Sigmoid colon (tissue), 7 donors: Measurements from ENCODE around the gene ALDH3B2. TPM values are rescaled to one million over a fixed set of nuclear protein-coding genes. Genes with fewer than 3 reads are reported as not detected.

Source experiments
- DNase-seq: peaks from one replicate; pipeline ENCODE4 v3.0.0-alpha.2; 2019
- H3K27ac ChIP-seq, 4 donors: fragments of 200-600 bp; sonication (generic); one replicate each; pipeline ENCODE4 v1.5.1; 2016 to 2019; ENCODE audit warnings: mild to moderate bottlenecking in 1 of 4
- H3K27me3 ChIP-seq, 3 donors: fragments of 200-600 bp; sonication (generic); one replicate each; pipeline ENCODE4 v1.5.1; 2019; ENCODE audit warnings: mild to moderate bottlenecking in 1 of 3
- H3K36me3 ChIP-seq, 4 donors: fragments of 200-600 bp; sonication (generic); one replicate each; pipeline ENCODE4 v1.5.1; 2016 to 2019
- H3K4me1 ChIP-seq, 4 donors: fragments of 200-600 bp; sonication (generic); one replicate each; pipeline ENCODE4 v1.5.1; 2017 to 2019
- H3K4me3 ChIP-seq, 4 donors: fragments of 200-600 bp; sonication (generic); one replicate each; pipeline ENCODE4 v1.5.1; 2017 to 2019; ENCODE audit warnings: mild to moderate bottlenecking in 2 of 4, moderate library complexity in 1 of 4
- H3K9me3 ChIP-seq, 4 donors: fragments of 200-600 bp in 3 of 4; sonication (generic) in 3 of 4; one replicate each; pipeline versions ENCODE4 v1.5.1 to v1.6.1; 2013 to 2019
- EP300 ChIP-seq, 4 donors: sonication (generic); formaldehyde crosslinking; IDR thresholded peaks; one replicate each; pipeline ENCODE4 v1.6.1; 2017; ENCODE audit warnings: antibody characterized with exemption in 4 of 4
- POLR2A ChIP-seq, 2 donors: fragments of 450-650 bp; IDR thresholded peaks; one replicate each; pipeline ENCODE4 v1.6.1; 2016; ENCODE audit warnings: antibody characterized with exemption in 2 of 2, mild to moderate bottlenecking in 2 of 2, moderate library complexity in 2 of 2
- POLR2AphosphoS5 ChIP-seq, 4 donors: sonication (generic); formaldehyde crosslinking; IDR thresholded peaks; one replicate each; pipeline ENCODE4 v1.6.1; 2017; ENCODE audit warnings: antibody characterized with exemption in 4 of 4
- WGBS, 2 donors: extraction: QIAGEN DNeasy Blood & Tissue Kit; methylation state at CpG; one replicate each; pipeline ENCODE4 v1.1.7; 2013; 5-methylcytosine and 5-hydroxymethylcytosine counted together
- intact Hi-C: fragments of 100-400 bp; cut with DNase I; formaldehyde crosslinking; loops from one replicate; pipeline ENCODE4 v1.15.1; 2023
- polyA plus RNA-seq, 3 donors: library from polyadenylated mRNA; stranded (reverse); fragments of 200-250 nt; gene quantifications; one replicate each; pipeline ENCODE4 v1.2.3, GENCODE V29; 2013
- total RNA-seq, 4 donors: library from RNA; depleted of rRNA; stranded (reverse); fragments of >200 nt; gene quantifications; one replicate each; pipeline ENCODE4 v1.1.0, GENCODE V29; 2016
- TF ChIP-seq, protein P1 (sequence below), 4 experiments: fragments of 450-650 bp in 3 of 4; fragments of 200-600 bp in 1 of 4; IDR thresholded peaks; one replicate each; pipeline ENCODE4 v1.5.1; 2016 to 2019; ENCODE audit warnings: antibody characterized with exemption in 4 of 4, mild to moderate bottlenecking in 3 of 4, moderate library complexity in 2 of 4
- donor health status: healthy with polysubstance abuse.
- donor health status: Bipolar disorder and iron deficiency.
- donor health status: healthy.

Gene ALDH3B2
- total and polyA plus RNA-seq, 7 donors, result 0.38 TPM; not detected in 6

DNA sequence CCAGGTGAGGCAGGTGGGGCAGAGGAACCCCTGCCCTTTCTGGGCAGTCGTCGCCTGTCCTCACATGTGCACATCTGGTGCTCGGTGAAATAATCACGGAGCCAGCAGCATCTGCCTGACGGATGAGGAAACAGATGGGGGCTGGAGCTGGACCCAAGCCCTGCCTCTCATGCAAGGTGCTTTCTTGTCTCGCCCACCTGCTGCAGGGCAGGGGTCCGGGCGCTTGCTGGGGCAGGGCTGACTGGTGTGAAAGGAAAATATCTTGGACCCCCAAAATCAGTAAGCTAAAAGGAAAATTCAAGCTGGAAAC is 3.3 kb downstream of the ALDH3B2 start:
- TF ChIP-seq POLR2A (IDR thresholded peaks at IDR 0.05) (no peak), EP300 (IDR thresholded peaks at IDR 0.05) (no peak), POLR2AphosphoS5 (IDR thresholded peaks at IDR 0.05) (no peak)
- TF ChIP-seq, protein P1, sequence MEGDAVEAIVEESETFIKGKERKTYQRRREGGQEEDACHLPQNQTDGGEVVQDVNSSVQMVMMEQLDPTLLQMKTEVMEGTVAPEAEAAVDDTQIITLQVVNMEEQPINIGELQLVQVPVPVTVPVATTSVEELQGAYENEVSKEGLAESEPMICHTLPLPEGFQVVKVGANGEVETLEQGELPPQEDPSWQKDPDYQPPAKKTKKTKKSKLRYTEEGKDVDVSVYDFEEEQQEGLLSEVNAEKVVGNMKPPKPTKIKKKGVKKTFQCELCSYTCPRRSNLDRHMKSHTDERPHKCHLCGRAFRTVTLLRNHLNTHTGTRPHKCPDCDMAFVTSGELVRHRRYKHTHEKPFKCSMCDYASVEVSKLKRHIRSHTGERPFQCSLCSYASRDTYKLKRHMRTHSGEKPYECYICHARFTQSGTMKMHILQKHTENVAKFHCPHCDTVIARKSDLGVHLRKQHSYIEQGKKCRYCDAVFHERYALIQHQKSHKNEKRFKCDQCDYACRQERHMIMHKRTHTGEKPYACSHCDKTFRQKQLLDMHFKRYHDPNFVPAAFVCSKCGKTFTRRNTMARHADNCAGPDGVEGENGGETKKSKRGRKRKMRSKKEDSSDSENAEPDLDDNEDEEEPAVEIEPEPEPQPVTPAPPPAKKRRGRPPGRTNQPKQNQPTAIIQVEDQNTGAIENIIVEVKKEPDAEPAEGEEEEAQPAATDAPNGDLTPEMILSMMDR (IDR thresholded peaks at IDR 0.05), result no peak
- Histone ChIP-seq H3K27ac (no peak overlapping the region), H3K9me3 (no peaks in the 10 kb centered on the region), H3K4me3 (no peak overlapping the region), H3K4me1 (no peaks in the 10 kb centered on the region), H3K36me3 (no peaks in the 10 kb centered on the region), H3K27me3 (peaks cover 0 to 8% (median 0%) of the 10 kb centered on the region in 3 donors)
- intact Hi-C loops, result no loop called here
- DNase-seq, result no peak
- 53 to 79% methylated on average over 8 of the region's 8 CpGs for WGBS, 2 donors

- Histone ChIP-seq H3K27ac (no peak overlapping the region), H3K4me3 (no peak overlapping the region), H3K4me1 (no peaks in the 10 kb centered on the region), H3K27me3 (peaks cover 0 to 8% (median 0%) of the 10 kb centered on the region in 3 donors), H3K9me3 (no peaks in the 10 kb centered on the region), H3K36me3 (no peaks in the 10 kb centered on the region)
- DNase-seq, result no peak
- TF ChIP-seq, protein P1 (IDR thresholded peaks at IDR 0.05), result no peak
- intact Hi-C loops, result no loop called here
- WGBS, 2 donors, result 79 to 84% methylated on average over 23 of the region's 23 CpGs
Observed at GRCh38 chr11:67670316-67671210, 3.9 kb downstream of the ALDH3B2 start.

- H3K27ac ChIP-seq, result no peak overlapping the region
- H3K4me3 ChIP-seq, result no peak overlapping the region
- intact Hi-C loops, result no loop called here
- H3K4me1 ChIP-seq, result no peaks in the 10 kb centered on the region
- H3K9me3 ChIP-seq, result no peaks in the 10 kb centered on the region
- no peak for TF ChIP-seq POLR2A (IDR thresholded peaks at IDR 0.05)
- TF ChIP-seq POLR2AphosphoS5 (IDR thresholded peaks at IDR 0.05), result no peak
- TF ChIP-seq, protein P1 (IDR thresholded peaks at IDR 0.05), result no peak
- TF ChIP-seq EP300 (IDR thresholded peaks at IDR 0.05), result no peak
- no peak for DNase-seq
- no peaks in the 10 kb centered on the region for H3K36me3 ChIP-seq
- peaks cover 0 to 2% (median 0%) of the 10 kb centered on the region in 3 donors for H3K27me3 ChIP-seq
- WGBS, 2 donors, result 49 to 61% methylated on average over 5 of the region's 5 CpGs
Observed at GRCh38 chr11:67668192-67668551, 6.3 kb downstream of the ALDH3B2 start.

GRCh38 chr11:67667490-67668191 is 6.8 kb downstream of the ALDH3B2 start:
- Histone ChIP-seq H3K27ac (no peak overlapping the region), H3K9me3 (no peaks in the 10 kb centered on the region), H3K36me3 (no peaks in the 10 kb centered on the region), H3K4me3 (no peak overlapping the region), H3K27me3 (no peaks in the 10 kb centered on the region), H3K4me1 (no peaks in the 10 kb centered on the region)
- intact Hi-C loops, result no loop called here
- no peak for DNase-seq
- TF ChIP-seq POLR2A (IDR thresholded peaks at IDR 0.05) (no peak), POLR2AphosphoS5 (IDR thresholded peaks at IDR 0.05) (no peak), EP300 (IDR thresholded peaks at IDR 0.05) (no peak)
- TF ChIP-seq, protein P1 (IDR thresholded peaks at IDR 0.05), result no peak
- 77 to 83% methylated on average over 26 of the region's 26 CpGs for WGBS, 2 donors
